Transverse colon (tissue), 4 donors: ENCODE data around the gene PRKCH. TPM values are rescaled to one million over a fixed set of nuclear protein-coding genes. Genes with fewer than 3 reads are reported as not detected.

ENCODE experiments used
- DNase-seq: peaks from one replicate; pipeline ENCODE4 v3.0.0-alpha.2; 2019
- H3K27ac ChIP-seq, 4 donors: fragments of 200-600 bp; sonication (generic); 2 replicates each; pipeline ENCODE4 v1.5.1; 2016 to 2018; ENCODE audit warnings: inconsistent platforms in 4 of 4
- H3K27me3 ChIP-seq: fragments of 200-600 bp; sonication (generic); 2 replicates; pipeline ENCODE4 v1.5.1; 2017; ENCODE audit warnings: inconsistent platforms
- H3K36me3 ChIP-seq, 4 donors: fragments of 200-600 bp; sonication (generic); 2 replicates each; pipeline ENCODE4 v1.5.1; 2017 to 2019; ENCODE audit warnings: inconsistent platforms in 4 of 4
- H3K4me1 ChIP-seq, 4 donors: fragments of 200-600 bp; sonication (generic); 2 replicates each; pipeline ENCODE4 v1.5.1; 2017 to 2020; ENCODE audit warnings: inconsistent platforms in 4 of 4
- H3K4me3 ChIP-seq, 4 donors: fragments of 200-600 bp; sonication (generic); 1 replicate in 1 of 4; 2 replicates in 3 of 4; pipeline versions ENCODE4 v1.5.1 to v1.6.1; 2017 to 2019; ENCODE audit warnings: inconsistent platforms in 4 of 4
- H3K9me3 ChIP-seq, 2 donors: fragments of 200-600 bp; sonication (generic); 2 replicates each; pipeline ENCODE4 v1.5.1; 2017 to 2019; ENCODE audit warnings: inconsistent platforms in 2 of 2
- EP300 ChIP-seq: sonication (generic); formaldehyde crosslinking; IDR thresholded peaks from one replicate; pipeline ENCODE4 v1.6.1; 2017; ENCODE audit warnings: antibody characterized with exemption, low read depth
- POLR2A ChIP-seq: fragments of 450-650 bp; IDR thresholded peaks from one replicate; pipeline ENCODE4 v1.6.1; 2016; ENCODE audit warnings: antibody characterized with exemption, mild to moderate bottlenecking, moderate library complexity
- POLR2AphosphoS5 ChIP-seq, 3 donors: sonication (generic); formaldehyde crosslinking; IDR thresholded peaks; one replicate each; pipeline ENCODE4 v1.6.1; 2016; ENCODE audit warnings: antibody characterized with exemption in 3 of 3
- WGBS, 2 donors: methylation state at CpG; one replicate each; pipeline ENCODE4 v1.1.5; 2018; ENCODE audit warnings: low coverage in 1 of 2; 5-methylcytosine and 5-hydroxymethylcytosine counted together
- in situ Hi-C, 4 donors: fragments of 200-750 bp; cut with MboI; loops; one replicate each; pipeline versions ENCODE4 v1.15.0 to v1.15.1; 2017; ENCODE audit warnings: low sequenced_read_pairs in 3 of 4, low pct_ligation_motif_present in 1 of 4, low pct_unique_long_range_greater_than_20kb in 1 of 4
- intact Hi-C: fragments of 100-400 bp; cut with DNase I; formaldehyde crosslinking; loops from one replicate; pipeline ENCODE4 v1.15.1; 2023; ENCODE audit warnings: low total_unique reads
- total RNA-seq, 4 donors: library from RNA; depleted of rRNA; stranded (reverse); fragments of >200 nt; gene quantifications; one replicate each; pipeline ENCODE4 v1.1.0, GENCODE V29; 2016
- TF ChIP-seq, protein P1 (sequence below), 5 experiments: fragments of 200-600 bp in 3 of 5; fragments of 450-650 bp in 2 of 5; sonication (generic) in 3 of 5; IDR thresholded peaks; 1 replicate in 2 of 5; 2 replicates in 3 of 5; pipeline ENCODE4 v1.5.1; 2016 to 2017; ENCODE audit warnings: antibody characterized with exemption in 5 of 5, inconsistent platforms in 3 of 5, mild to moderate bottlenecking in 2 of 5, moderate library complexity in 1 of 5

The PRKCH gene
- total RNA-seq, 4 donors from 2014 or later = 12.4 to 38.9 (median 27.0) TPM

DNA sequence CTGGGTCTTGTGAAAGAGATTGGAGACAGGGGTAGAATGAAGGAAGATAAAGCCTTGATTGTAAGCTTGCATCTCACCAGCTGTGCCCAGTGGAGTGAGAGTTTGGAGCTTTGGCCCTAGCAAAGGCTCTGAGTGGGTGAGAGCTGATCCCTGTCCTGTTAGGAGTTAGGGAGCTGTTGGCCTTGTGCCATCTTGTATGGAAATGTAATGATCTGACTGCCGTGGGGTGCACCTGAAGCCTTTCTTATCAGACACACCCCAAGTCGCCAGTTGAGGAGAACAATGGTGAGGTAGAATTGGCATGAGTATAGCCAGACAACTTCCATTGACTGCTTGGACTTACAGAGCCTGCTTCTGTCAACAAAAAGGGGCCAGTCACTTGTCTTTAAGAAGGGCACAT is 130.1 kb downstream of the PRKCH start:
- in situ Hi-C loops (loop anchor here in 3 of 4 donors (5.0 to 25.0 kb wide), 5 partner anchors 157 to 673 kb away; no protein-coding TSS in a partner anchor), intact Hi-C loops (loop anchor here (10.0 kb wide), 1 partner anchor 673 kb away; no protein-coding TSS in a partner anchor)
- Histone ChIP-seq H3K36me3 (no peaks in the 10 kb centered on the region), H3K27me3 (no peaks in the 10 kb centered on the region), H3K4me3 (no peak overlapping the region), H3K27ac (no peak overlapping the region), H3K4me1 (no peaks in the 10 kb centered on the region), H3K9me3 (no peaks in the 10 kb centered on the region)
- 60% methylated on average over 2 of the region's 2 CpGs; no CpG with 5 or more reads in 1 of the 2 donors for WGBS, 2 donors
- DNase-seq = no peak
- TF ChIP-seq EP300 = no peak
- no peak for TF ChIP-seq POLR2AphosphoS5 (IDR thresholded peaks at IDR 0.05)
- TF ChIP-seq, protein P1, sequence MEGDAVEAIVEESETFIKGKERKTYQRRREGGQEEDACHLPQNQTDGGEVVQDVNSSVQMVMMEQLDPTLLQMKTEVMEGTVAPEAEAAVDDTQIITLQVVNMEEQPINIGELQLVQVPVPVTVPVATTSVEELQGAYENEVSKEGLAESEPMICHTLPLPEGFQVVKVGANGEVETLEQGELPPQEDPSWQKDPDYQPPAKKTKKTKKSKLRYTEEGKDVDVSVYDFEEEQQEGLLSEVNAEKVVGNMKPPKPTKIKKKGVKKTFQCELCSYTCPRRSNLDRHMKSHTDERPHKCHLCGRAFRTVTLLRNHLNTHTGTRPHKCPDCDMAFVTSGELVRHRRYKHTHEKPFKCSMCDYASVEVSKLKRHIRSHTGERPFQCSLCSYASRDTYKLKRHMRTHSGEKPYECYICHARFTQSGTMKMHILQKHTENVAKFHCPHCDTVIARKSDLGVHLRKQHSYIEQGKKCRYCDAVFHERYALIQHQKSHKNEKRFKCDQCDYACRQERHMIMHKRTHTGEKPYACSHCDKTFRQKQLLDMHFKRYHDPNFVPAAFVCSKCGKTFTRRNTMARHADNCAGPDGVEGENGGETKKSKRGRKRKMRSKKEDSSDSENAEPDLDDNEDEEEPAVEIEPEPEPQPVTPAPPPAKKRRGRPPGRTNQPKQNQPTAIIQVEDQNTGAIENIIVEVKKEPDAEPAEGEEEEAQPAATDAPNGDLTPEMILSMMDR (IDR thresholded peaks at IDR 0.05) = no peak
- TF ChIP-seq POLR2A = no peak

DNA sequence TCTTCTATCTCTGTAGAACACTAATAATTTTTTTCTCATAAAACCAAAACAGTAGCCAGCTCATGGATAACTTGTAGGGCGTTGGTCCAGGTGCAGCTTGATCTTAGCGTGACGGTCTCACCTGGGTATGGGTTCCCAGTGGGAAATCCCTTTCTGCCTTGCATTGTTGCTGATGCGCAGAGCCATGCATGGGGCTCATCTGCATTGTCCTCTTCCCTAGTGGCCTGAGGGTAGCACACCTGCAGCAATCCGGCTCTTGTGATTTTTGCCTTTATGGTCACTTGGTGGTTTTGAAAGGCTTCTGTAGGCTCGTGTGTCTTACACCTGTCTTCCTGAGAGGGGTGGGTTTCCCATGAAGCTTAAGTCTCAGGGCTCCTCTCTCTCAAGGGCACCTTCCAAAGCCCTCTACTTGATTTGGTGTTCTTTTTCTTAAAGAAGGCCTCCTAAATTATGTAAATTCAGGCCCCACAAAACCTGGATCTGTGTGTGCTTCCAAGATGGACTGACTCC is 130.6 kb downstream of the PRKCH start:
- H3K9me3 ChIP-seq = no peaks in the 10 kb centered on the region
- H3K4me3 ChIP-seq = no peak overlapping the region
- intact Hi-C loops = loop anchor here (10.0 kb wide), 1 partner anchor 673 kb away; no protein-coding TSS in a partner anchor
- H3K4me1 ChIP-seq = no peaks in the 10 kb centered on the region
- in situ Hi-C loops = loop anchor here in 3 of 4 donors (5.0 to 25.0 kb wide), 5 partner anchors 157 to 673 kb away; no protein-coding TSS in a partner anchor
- DNase-seq = no peak
- whole genome bisulfite sequencing, 2 donors = 85 to 100% methylated on average over 4 to 6 of the region's 6 CpGs
- no peak for TF ChIP-seq EP300
- TF ChIP-seq, protein P1 (IDR thresholded peaks at IDR 0.05) = no peak
- TF ChIP-seq POLR2A = no peak
- TF ChIP-seq POLR2AphosphoS5 (IDR thresholded peaks at IDR 0.05) = no peak
- no peaks in the 10 kb centered on the region for H3K27me3 ChIP-seq
- no peak overlapping the region for H3K27ac ChIP-seq
- H3K36me3 ChIP-seq = no peaks in the 10 kb centered on the region

DNA sequence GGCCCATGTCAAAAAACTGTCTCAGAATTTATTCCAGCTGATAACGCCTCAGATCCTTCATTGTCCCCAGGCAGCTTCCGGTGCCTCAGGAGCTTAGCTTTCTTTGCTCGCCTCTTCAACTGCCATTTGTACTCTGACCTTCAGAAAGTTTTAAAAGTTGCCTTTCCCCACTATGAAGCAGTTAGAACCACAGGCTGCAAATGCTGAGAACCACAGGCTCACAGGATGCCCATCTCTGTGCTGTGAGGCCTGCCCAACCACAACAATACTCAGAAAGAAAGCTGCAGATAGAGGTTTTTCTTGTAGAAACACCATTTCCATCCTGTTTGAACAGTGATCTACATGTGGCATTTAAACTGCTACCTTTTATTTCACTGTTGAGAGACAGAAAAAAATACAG is 131.1 kb downstream of the PRKCH start:
- Histone ChIP-seq H3K36me3 (no peaks in the 10 kb centered on the region), H3K27me3 (no peaks in the 10 kb centered on the region), H3K9me3 (no peaks in the 10 kb centered on the region), H3K4me1 (no peaks in the 10 kb centered on the region), H3K27ac (no peak overlapping the region), H3K4me3 (no peak overlapping the region)
- 86 to 90% methylated on average over 3 of the region's 3 CpGs for WGBS, 2 donors
- intact Hi-C loops (loop anchor here (10.0 kb wide), 1 partner anchor 672 kb away; no protein-coding TSS in a partner anchor), in situ Hi-C loops (loop anchor here in 3 of 4 donors (5.0 to 25.0 kb wide), 5 partner anchors 158 to 672 kb away; no protein-coding TSS in a partner anchor)
- no peak for TF ChIP-seq EP300
- no peak for TF ChIP-seq POLR2A
- TF ChIP-seq, protein P1 (IDR thresholded peaks at IDR 0.05) = no peak
- no peak for TF ChIP-seq POLR2AphosphoS5 (IDR thresholded peaks at IDR 0.05)
- DNase-seq = no peak

DNA sequence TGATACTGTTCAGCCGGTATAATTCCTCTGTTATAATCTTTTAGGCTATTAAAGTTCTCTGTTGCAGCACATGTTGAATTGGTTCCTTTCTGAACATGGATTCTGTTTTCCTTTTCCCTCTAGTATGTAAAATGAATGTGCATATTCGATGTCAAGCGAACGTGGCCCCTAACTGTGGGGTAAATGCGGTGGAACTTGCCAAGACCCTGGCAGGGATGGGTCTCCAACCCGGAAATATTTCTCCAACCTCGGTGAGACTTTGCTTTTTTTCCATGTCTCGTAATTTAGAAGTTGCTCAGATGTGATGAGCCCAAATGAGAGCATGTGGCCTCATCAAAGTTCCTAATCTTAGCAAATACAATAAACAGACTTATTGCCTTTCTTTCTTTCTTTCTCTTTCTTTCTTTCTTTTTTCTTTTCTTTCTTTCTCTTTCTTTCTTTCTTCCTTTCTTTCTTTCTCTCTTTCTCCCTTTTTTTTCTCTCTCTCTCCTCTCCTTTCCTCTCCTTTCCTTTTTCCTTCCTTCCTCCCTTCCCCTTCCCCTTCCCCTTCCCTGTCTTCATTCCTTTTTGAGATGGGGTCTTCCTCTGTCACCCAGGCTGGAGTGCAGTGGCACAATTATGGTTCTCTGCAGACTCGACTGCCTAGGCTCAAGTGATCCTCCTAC is 131.9 kb downstream of the PRKCH start:
- Histone ChIP-seq H3K4me1 (no peaks in the 10 kb centered on the region), H3K27me3 (no peaks in the 10 kb centered on the region), H3K27ac (no peak overlapping the region), H3K9me3 (no peaks in the 10 kb centered on the region), H3K36me3 (no peaks in the 10 kb centered on the region), H3K4me3 (no peak overlapping the region)
- TF ChIP-seq, protein P1 (IDR thresholded peaks at IDR 0.05) = no peak
- TF ChIP-seq EP300 (no peak), POLR2A (no peak), POLR2AphosphoS5 (IDR thresholded peaks at IDR 0.05) (no peak)
- no peak for DNase-seq
- intact Hi-C loops (loop anchor here (10.0 kb wide), 1 partner anchor 672 kb away; no protein-coding TSS in a partner anchor), in situ Hi-C loops (loop anchor here in 3 of 4 donors (5.0 to 25.0 kb wide), 5 partner anchors 158 to 672 kb away; no protein-coding TSS in a partner anchor)
- 79 to 88% methylated on average over 8 to 9 of the region's 9 CpGs for WGBS, 2 donors
